ENCODE results near the gene PLP1. TPM values are rescaled to one million over a fixed set of nuclear protein-coding genes. Genes with fewer than 3 reads are reported as not detected.
"Not testable (repeated sequence)": the region's sequence is repeated elsewhere in the genome, so short reads cannot be mapped to it uniquely, and the experiment has no call there.

Gene PLP1
- total RNA-seq, 4 donors from 2014 or later = 0.38 to 18.8 (median 1.4) TPM

DNA sequence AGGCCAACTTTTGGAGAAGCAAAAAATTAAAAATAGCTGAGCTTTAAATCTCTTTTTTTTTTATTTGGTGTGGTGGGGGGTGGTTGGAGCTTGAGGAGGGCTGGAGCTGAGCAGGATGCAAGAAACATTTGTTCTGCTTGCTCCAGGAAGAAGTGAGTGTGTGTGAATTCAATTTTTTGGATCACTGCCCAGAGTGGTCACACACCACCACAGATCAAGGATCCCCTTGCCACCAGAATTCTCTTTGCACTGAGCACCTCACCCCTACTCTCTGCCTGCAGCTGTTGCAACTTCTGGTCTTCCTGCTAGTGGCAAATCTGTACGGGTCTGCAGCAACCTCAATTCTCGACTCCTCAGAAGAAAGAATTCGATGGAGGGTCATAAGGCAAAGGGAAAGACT is 19.9 kb upstream of the PLP1 start:
- TF ChIP-seq, protein P1, sequence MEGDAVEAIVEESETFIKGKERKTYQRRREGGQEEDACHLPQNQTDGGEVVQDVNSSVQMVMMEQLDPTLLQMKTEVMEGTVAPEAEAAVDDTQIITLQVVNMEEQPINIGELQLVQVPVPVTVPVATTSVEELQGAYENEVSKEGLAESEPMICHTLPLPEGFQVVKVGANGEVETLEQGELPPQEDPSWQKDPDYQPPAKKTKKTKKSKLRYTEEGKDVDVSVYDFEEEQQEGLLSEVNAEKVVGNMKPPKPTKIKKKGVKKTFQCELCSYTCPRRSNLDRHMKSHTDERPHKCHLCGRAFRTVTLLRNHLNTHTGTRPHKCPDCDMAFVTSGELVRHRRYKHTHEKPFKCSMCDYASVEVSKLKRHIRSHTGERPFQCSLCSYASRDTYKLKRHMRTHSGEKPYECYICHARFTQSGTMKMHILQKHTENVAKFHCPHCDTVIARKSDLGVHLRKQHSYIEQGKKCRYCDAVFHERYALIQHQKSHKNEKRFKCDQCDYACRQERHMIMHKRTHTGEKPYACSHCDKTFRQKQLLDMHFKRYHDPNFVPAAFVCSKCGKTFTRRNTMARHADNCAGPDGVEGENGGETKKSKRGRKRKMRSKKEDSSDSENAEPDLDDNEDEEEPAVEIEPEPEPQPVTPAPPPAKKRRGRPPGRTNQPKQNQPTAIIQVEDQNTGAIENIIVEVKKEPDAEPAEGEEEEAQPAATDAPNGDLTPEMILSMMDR (IDR thresholded peaks at IDR 0.05) = no peak
- DNase-seq (ENCODE audit: low spot score) (no peak), ATAC-seq (ENCODE audit: low FRiP score) (no peak)

GRCh38 chrX:103758555-103758954 is 18.1 kb upstream of the PLP1 start:
- DNase-seq (ENCODE audit: low spot score) (no peak), ATAC-seq (ENCODE audit: low FRiP score) (no peak)
- TF ChIP-seq, protein P1 (IDR thresholded peaks at IDR 0.05) = no peak

DNA sequence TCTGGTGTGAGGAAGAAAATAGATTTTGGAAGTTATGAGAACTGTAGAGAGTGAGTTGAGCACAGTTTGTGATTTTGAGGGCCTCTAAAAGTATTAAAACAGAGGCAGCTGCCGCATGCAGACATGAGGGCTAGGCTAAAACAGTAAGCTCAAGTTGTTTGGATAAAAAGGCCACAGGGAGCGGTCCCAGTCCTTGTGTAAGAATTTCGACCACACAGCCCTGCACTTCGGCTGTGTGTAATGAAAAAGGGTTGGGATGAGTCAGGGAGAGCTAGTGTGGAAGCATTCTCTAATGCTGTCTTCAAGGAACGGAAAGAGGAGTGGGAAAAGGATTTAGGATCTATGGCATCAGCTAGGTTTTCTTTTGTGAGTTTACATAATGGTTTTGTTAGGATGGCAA is 13.1 kb upstream of the PLP1 start:
- not testable (repeated sequence) for DNase-seq (ENCODE audit: low spot score); ATAC-seq (ENCODE audit: low FRiP score)

GRCh38 chrX:103766813-103767555 is 9.7 kb upstream of the PLP1 start:
- DNase-seq (ENCODE audit: low spot score); ATAC-seq (ENCODE audit: low FRiP score): not testable (repeated sequence)

DNA sequence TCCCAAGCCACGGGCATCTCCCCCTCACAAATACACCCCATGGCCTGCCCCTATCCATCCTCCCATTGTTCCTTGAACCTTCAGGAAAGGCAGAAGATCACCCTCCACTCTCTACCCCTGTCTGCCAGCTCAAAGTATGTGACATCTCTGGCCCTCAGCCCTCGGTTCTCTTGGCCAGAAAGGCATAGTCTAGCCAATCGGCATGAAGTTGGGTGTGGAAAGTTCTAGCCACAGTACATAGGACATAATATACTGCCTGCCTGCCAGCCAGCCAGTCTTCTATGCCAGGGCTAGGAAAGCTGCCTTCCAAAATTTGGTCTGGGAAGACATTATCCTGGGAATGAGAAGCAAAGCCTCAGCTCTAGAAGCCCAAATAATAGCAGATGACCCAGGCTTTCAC is 3.2 kb upstream of the PLP1 start:
- TF ChIP-seq, protein P1 (IDR thresholded peaks at IDR 0.05) = no peak
- DNase-seq (ENCODE audit: low spot score) = no peak
- ATAC-seq (ENCODE audit: low FRiP score) = no peak

GRCh38 chrX:103774070-103774642 is 2.5 kb upstream of the PLP1 start:
- ATAC-seq (ENCODE audit: low FRiP score) (no peak), DNase-seq (ENCODE audit: low spot score) (no peak)
- TF ChIP-seq, protein P1 (IDR thresholded peaks at IDR 0.05) = no peak

DNA sequence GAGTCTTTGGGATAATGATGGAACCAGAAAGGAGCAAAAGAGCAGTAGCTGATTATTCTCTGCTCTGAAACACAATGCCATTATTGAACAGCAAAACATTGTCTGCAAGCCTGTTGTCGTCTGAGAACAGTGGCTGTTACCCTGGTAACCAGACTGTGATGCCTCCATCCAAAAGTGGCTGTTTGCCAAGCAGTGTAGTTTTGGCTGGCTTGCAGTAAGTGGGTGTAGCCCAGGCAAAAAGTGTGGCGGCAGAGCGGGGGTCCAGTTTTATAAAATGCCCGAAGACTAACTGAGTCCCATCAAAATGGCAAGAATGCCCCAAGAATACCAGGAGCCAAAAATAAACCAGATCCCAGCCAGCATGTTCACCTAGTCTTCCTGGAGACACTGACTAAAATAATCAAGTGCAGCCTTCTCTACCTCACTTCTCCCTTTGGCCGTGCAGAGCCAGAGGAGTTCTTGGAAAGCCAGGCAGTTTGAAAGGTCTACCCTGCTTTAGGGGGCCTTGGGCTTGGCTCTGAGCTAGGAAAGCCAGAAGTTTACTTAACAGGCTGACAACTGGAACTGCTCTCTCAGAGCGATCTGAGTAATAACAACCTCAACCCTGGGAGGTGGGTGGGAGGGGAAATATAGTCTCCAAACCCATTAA is 2.6 kb downstream of the PLP1 start:
- TF ChIP-seq, protein P1 (IDR thresholded peaks at IDR 0.05) = no peak
- no peak for ATAC-seq (ENCODE audit: low FRiP score)
- DNase-seq (ENCODE audit: low spot score) = no peak
